Nephron (organoid): ENCODE data around the gene YY2.
"Not testable (repeated sequence)": the region's sequence is repeated elsewhere in the genome, so short reads cannot be mapped to it uniquely, and the experiment has no call there.

ENCODE experiments used
- H3K27ac Mint-ChIP-seq, 3 experiments: 2 replicates each; pipeline ENCODE4 v1.8.0; 2020; ENCODE audit warnings: mixed read lengths in 3 of 3, mild to moderate bottlenecking in 2 of 3, moderate library complexity in 1 of 3
- H3K27me3 Mint-ChIP-seq: 2 replicates; pipeline ENCODE4 v1.8.0; 2021; ENCODE audit warnings: low read depth, mild to moderate bottlenecking, moderate library complexity, mixed read lengths
- H3K36me3 Mint-ChIP-seq: 2 replicates; pipeline ENCODE4 v1.8.0; 2020; ENCODE audit warnings: low read depth, mixed read lengths
- H3K4me1 Mint-ChIP-seq: 2 replicates; pipeline ENCODE4 v1.8.0; 2020; ENCODE audit warnings: mixed read lengths
- H3K4me3 Mint-ChIP-seq, 3 experiments: 2 replicates each; pipeline ENCODE4 v1.8.0; 2020; ENCODE audit warnings: mild to moderate bottlenecking in 3 of 3, mixed read lengths in 3 of 3, moderate library complexity in 2 of 3
- H3K9me3 Mint-ChIP-seq: 2 replicates; pipeline ENCODE4 v1.8.0; 2020; ENCODE audit warnings: mixed read lengths
- CTCF ChIP-seq, 3 experiments: fragments of 200-600 bp; sonication (generic); IDR thresholded peaks; one replicate each; pipeline ENCODE4 v1.5.0; 2021; ENCODE audit warnings: antibody characterized with exemption in 3 of 3; ENCODE audit not compliant: unreplicated experiment in 3 of 3

YY2 gene

GRCh38 chrX:21865436-21865835 lies 9.6 kb downstream of the YY2 start:
- no peaks in the 10 kb centered on the region for H3K27me3 Mint-ChIP-seq
- H3K27ac Mint-ChIP-seq, result no peak overlapping the region
- no peak overlapping the region for H3K4me3 Mint-ChIP-seq
- H3K36me3 Mint-ChIP-seq, result peaks cover 4% of the 10 kb centered on the region
- no peaks in the 10 kb centered on the region for H3K4me1 Mint-ChIP-seq
- H3K9me3 Mint-ChIP-seq, result no peaks in the 10 kb centered on the region
- no peak for TF ChIP-seq CTCF (IDR thresholded peaks at IDR 0.05; ENCODE audit: unreplicated experiment in 3 of 3)

- TF ChIP-seq CTCF (IDR thresholded peaks at IDR 0.05; ENCODE audit: unreplicated experiment in 3 of 3), result no peak
- Mint-ChIP-seq H3K9me3 (no peaks in the 10 kb centered on the region), H3K36me3 (peaks cover 4% of the 10 kb centered on the region), H3K4me3 (no peak overlapping the region), H3K27me3 (no peaks in the 10 kb centered on the region), H3K27ac (no peak overlapping the region), H3K4me1 (peaks cover 8% of the 10 kb centered on the region)
Measured at GRCh38 chrX:21870494-21870893, 14.7 kb downstream of the YY2 start.

GRCh38 chrX:21873063-21873775 lies 17.4 kb downstream of the YY2 start:
- H3K4me1 Mint-ChIP-seq, result peaks cover 8% of the 10 kb centered on the region
- no peak overlapping the region for H3K4me3 Mint-ChIP-seq
- no peak for TF ChIP-seq CTCF (IDR thresholded peaks at IDR 0.05; ENCODE audit: unreplicated experiment in 3 of 3)
- H3K27me3 Mint-ChIP-seq, result no peaks in the 10 kb centered on the region
- no peaks in the 10 kb centered on the region for H3K36me3 Mint-ChIP-seq
- H3K27ac Mint-ChIP-seq, result peak overlapping the region in 2 of 3 experiments; percentile 15 to 19
- no peaks in the 10 kb centered on the region for H3K9me3 Mint-ChIP-seq

GRCh38 chrX:21874182-21874581 lies 18.4 kb downstream of the YY2 start:
- H3K27me3 Mint-ChIP-seq, H3K4me1 Mint-ChIP-seq, H3K9me3 Mint-ChIP-seq, H3K27ac Mint-ChIP-seq, H3K36me3 Mint-ChIP-seq, H3K4me3 Mint-ChIP-seq: not testable (repeated sequence)

GRCh38 chrX:21875013-21875412 lies 19.2 kb downstream of the YY2 start:
- H3K4me3 Mint-ChIP-seq, result no peak overlapping the region
- no peaks in the 10 kb centered on the region for H3K27me3 Mint-ChIP-seq
- no peak overlapping the region for H3K27ac Mint-ChIP-seq
- no peak for TF ChIP-seq CTCF (IDR thresholded peaks at IDR 0.05; ENCODE audit: unreplicated experiment in 3 of 3)
- peaks cover 8% of the 10 kb centered on the region for H3K4me1 Mint-ChIP-seq
- peaks cover 11% of the 10 kb centered on the region for H3K36me3 Mint-ChIP-seq
- no peaks in the 10 kb centered on the region for H3K9me3 Mint-ChIP-seq

GRCh38 chrX:21881881-21882574 lies 26.2 kb downstream of the YY2 start:
- Mint-ChIP-seq H3K9me3 (no peaks in the 10 kb centered on the region), H3K4me3 (no peak overlapping the region), H3K27ac (no peak overlapping the region), H3K36me3 (peaks cover 28% of the 10 kb centered on the region), H3K4me1 (peaks cover 15% of the 10 kb centered on the region), H3K27me3 (no peaks in the 10 kb centered on the region)
- no peak for TF ChIP-seq CTCF (IDR thresholded peaks at IDR 0.05; ENCODE audit: unreplicated experiment in 3 of 3)
